Measurements from ENCODE around the gene FAM234A. TPM values are rescaled to one million over a fixed set of nuclear protein-coding genes. Genes with fewer than 3 reads are reported as not detected.

The FAM234A gene
- polyA plus RNA-seq, 2 of the 4 experiments (the other 2 are of a cell fraction): 25.6 to 53.3 TPM

GRCh38 chr16:301235-301634 lies 66.6 kb downstream of the FAM234A start (continued):
- TF ChIP-seq GATA3 (IDR thresholded peaks at IDR 0.05; ENCODE audit: borderline replicate concordance): no peak
- TF ChIP-seq CHD2 (IDR thresholded peaks at IDR 0.05; ENCODE audit: low read length, partially characterized antibody): no peak
- no peak for TF ChIP-seq CBX2 (IDR thresholded peaks at IDR 0.05; ENCODE audit: borderline replicate concordance, low read depth)
- no peak for TF ChIP-seq EHMT2 (IDR thresholded peaks at IDR 0.05; ENCODE audit: low read depth)
- TF ChIP-seq ZC3H11A (IDR thresholded peaks at IDR 0.05): no peak
- no peak for TF ChIP-seq ZFP36 (IDR thresholded peaks at IDR 0.05; ENCODE audit: borderline replicate concordance, partially characterized antibody)

DNA sequence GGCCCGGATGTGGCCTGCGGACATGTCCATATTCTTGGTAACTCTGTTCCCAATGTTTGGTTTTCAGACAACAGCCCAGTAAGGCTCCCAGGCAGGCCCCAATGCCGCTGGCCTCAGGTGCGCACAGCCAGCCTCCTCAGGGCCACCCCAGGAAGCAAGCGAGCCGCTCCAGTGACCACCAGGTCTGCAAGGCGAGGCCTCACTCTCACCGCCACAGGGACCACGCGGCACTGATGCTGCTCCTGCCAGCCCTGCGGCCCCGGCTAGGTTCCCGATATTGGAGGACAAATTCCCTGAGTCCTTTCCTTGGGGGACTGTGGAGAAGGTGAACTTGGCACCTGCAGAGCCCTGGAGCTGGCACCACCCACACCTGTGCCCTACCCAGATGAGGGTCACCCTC lies 67.3 kb downstream of the FAM234A start:
- POLR2A ChIA-PET: no interaction called here
- Histone ChIP-seq H3K27ac (no peak overlapping the region), H3K4me2 (no peak overlapping the region), H3K4me1 (no peaks in the 10 kb centered on the region), H3K4me3 (no peak overlapping the region), H3K9me3 (no peaks in the 10 kb centered on the region)
- CTCF ChIA-PET: interaction anchor here (0.9 to 1.3 kb wide), 3 partner anchors 8 to 205 kb away, joined by 3 to 4 read pairs (median 3); no protein-coding TSS in a partner anchor
- ATAC-seq (no peak), FAIRE-seq (no peak), DNase-seq (ENCODE audit: low read depth in 1 of 2, low spot score in 1 of 2) (no peak)
- 96% methylated on average over 11 of the region's 13 CpGs for WGBS (ENCODE audit: missing lambda C conversion rate)
- TF ChIP-seq MAFK (IDR thresholded peaks at IDR 0.05; ENCODE audit: partially characterized antibody) (no peak), SMC3 (IDR thresholded peaks at IDR 0.05) (no peak), ZNF302 (CRISPR knock-in tag; IDR thresholded peaks at IDR 0.05) (no peak), RAD21 (conservative IDR thresholded peaks at IDR 0.05 in 1 of 2, IDR thresholded peaks at IDR 0.05 in 1 of 2) (no peak), NPAS2 (CRISPR knock-in tag; IDR thresholded peaks at IDR 0.05; ENCODE audit: borderline replicate concordance) (no peak), GATA3 (IDR thresholded peaks at IDR 0.05; ENCODE audit: borderline replicate concordance) (no peak), CEBPB (IDR thresholded peaks at IDR 0.05) (no peak), CTCF (IDR thresholded peaks at IDR 0.05) (no peak), HEYL (CRISPR knock-in tag; IDR thresholded peaks at IDR 0.05) (no peak), JUNB (IDR thresholded peaks at IDR 0.05) (no peak), CBX8 (IDR thresholded peaks at IDR 0.05) (no peak), SREBF2 (IDR thresholded peaks at IDR 0.05) (no peak), EHF (CRISPR knock-in tag; IDR thresholded peaks at IDR 0.05) (no peak), POLR2AphosphoS2 (conservative IDR thresholded peaks at IDR 0.05; ENCODE audit: low read length) (no peak), HOXB13 (CRISPR knock-in tag; IDR thresholded peaks at IDR 0.05; ENCODE audit: low read depth) (no peak)
- TF ChIP-seq, protein P1, sequence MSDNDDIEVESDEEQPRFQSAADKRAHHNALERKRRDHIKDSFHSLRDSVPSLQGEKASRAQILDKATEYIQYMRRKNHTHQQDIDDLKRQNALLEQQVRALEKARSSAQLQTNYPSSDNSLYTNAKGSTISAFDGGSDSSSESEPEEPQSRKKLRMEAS (IDR thresholded peaks at IDR 0.05): no peak
- TF ChIP-seq, protein P2, sequence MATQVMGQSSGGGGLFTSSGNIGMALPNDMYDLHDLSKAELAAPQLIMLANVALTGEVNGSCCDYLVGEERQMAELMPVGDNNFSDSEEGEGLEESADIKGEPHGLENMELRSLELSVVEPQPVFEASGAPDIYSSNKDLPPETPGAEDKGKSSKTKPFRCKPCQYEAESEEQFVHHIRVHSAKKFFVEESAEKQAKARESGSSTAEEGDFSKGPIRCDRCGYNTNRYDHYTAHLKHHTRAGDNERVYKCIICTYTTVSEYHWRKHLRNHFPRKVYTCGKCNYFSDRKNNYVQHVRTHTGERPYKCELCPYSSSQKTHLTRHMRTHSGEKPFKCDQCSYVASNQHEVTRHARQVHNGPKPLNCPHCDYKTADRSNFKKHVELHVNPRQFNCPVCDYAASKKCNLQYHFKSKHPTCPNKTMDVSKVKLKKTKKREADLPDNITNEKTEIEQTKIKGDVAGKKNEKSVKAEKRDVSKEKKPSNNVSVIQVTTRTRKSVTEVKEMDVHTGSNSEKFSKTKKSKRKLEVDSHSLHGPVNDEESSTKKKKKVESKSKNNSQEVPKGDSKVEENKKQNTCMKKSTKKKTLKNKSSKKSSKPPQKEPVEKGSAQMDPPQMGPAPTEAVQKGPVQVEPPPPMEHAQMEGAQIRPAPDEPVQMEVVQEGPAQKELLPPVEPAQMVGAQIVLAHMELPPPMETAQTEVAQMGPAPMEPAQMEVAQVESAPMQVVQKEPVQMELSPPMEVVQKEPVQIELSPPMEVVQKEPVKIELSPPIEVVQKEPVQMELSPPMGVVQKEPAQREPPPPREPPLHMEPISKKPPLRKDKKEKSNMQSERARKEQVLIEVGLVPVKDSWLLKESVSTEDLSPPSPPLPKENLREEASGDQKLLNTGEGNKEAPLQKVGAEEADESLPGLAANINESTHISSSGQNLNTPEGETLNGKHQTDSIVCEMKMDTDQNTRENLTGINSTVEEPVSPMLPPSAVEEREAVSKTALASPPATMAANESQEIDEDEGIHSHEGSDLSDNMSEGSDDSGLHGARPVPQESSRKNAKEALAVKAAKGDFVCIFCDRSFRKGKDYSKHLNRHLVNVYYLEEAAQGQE (IDR thresholded peaks at IDR 0.05): no peak
- TF ChIP-seq, protein P3, sequence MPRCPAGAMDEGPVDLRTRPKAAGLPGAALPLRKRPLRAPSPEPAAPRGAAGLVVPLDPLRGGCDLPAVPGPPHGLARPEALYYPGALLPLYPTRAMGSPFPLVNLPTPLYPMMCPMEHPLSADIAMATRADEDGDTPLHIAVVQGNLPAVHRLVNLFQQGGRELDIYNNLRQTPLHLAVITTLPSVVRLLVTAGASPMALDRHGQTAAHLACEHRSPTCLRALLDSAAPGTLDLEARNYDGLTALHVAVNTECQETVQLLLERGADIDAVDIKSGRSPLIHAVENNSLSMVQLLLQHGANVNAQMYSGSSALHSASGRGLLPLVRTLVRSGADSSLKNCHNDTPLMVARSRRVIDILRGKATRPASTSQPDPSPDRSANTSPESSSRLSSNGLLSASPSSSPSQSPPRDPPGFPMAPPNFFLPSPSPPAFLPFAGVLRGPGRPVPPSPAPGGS (IDR thresholded peaks at IDR 0.05): no peak
- TF ChIP-seq, protein P4, sequence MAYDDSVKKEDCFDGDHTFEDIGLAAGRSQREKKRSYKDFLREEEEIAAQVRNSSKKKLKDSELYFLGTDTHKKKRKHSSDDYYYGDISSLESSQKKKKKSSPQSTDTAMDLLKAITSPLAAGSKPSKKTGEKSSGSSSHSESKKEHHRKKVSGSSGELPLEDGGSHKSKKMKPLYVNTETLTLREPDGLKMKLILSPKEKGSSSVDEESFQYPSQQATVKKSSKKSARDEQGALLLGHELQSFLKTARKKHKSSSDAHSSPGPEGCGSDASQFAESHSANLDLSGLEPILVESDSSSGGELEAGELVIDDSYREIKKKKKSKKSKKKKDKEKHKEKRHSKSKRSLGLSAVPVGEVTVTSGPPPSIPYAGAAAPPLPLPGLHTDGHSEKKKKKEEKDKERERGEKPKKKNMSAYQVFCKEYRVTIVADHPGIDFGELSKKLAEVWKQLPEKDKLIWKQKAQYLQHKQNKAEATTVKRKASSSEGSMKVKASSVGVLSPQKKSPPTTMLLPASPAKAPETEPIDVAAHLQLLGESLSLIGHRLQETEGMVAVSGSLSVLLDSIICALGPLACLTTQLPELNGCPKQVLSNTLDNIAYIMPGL (CRISPR knock-in tag; IDR thresholded peaks at IDR 0.05; ENCODE audit: borderline replicate concordance): no peak
